HL-60/S4 (cell line): Measurements from ENCODE around the gene FARP1.

Source experiments
- in situ Hi-C: fragments of 300-500 bp; cut with MboI; formaldehyde crosslinking; loops from 2 replicates; pipeline ENCODE4 v1.14.3; 2022; ENCODE audit warnings: low sequenced_read_pairs

FARP1 gene

DNA sequence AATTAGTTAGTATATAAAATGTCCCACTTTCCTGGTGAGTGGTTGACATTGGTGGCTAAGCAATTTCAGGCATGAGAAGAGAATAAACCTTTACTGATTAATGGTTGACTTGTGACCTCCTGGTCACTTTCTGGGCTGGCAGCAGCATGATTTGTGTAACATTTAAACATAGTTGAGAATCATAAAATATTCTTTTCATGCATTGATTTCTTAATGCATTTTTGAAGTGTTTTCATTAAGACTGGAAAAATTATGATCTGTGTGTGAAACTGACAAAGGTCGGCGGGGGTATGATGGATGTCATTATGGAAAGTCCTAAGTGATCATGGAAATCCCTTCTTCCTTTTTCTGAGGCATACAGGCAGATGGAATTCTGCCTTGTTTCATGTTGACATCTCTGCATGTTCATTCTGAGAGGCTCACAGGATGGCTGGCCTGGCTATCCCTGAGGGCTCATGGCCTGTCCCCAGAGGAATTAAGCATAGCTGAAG is 132.8 kb downstream of the FARP1 start:
- in situ Hi-C loops = no loop called here

DNA sequence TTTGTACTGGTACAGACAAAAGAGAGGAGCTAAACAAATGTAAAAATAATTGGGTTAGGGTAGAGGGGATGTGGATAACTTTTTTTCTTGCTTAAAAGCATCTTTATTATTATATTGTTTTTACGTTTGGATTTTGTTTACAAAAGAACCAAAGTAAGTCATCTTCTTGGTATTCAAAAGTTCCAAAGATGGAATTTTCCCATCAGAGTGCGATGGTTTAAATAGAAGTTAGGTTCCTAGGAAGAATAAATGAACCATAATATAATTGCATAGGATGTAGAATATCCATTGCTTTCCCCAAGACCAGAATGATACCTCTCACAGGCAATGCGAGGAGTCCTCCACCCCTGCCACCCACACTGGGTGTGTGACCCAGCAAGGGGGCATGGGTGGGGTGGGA is 133.6 kb downstream of the FARP1 start:
- in situ Hi-C loops = no loop called here

DNA sequence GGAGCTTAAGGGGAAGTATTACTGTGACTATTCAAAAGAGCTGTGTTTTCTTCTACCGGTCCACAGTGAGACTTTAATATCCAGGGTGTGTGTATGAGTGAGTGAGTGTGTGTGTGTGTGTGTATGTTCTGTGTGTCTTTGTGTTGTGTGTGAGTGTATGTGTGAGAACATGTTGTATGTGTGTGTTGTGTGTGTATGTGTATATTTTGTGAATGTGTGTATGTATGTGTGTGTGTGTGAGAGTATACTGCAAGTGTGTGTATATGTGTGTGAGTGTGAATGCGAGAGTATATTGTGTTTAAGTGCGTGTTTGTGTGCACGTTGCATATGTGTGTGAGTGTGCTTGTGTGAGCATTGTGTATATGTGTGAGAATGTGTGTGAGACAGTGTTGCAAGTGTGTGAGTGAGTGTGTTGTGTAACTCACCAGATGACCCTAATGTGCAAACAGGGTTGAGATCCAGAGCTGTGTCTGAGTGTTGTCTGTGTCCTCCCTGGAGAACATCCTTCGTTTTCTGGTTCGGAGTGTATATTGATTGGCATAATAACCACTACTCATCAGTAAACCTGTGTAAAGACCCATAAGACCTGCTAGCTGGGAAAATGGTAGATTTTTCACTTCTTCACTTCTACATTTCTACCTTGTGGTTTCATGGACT is 135.3 kb downstream of the FARP1 start:
- in situ Hi-C loops = no loop called here

DNA sequence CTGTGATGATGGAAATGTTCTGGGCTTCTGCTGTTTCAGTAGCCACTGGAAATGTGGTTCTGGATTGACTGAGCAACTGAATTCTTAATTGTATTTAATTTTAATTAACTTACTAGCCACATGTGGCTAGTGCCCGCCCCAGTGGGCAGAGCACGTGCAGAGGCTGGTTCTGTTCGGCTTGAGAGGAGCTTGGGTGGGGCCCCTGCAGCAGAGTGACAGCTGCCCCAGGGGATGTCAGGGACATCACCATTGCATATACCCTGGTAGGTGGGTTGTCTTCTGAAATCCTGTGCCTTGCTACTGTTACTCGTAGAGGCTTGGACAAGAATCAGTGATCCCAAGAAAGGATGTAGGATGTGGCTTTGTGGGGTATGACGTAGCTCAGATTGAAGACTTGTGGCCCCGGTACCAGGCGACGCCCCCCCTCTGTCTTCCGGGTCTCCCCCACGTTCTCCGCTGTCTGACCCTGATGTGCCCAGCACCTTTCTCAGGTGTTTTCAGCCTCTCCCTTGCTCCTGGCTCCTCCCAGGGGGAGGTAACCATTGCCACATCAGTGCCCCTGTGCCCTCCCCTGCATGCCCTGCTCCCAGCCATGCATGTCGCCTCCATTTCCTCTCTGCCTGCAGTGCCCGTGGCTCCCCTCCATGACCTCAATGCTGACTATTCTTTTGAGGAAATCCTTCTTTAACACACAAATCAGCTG is 136.7 kb downstream of the FARP1 start:
- in situ Hi-C loops = no loop called here

DNA sequence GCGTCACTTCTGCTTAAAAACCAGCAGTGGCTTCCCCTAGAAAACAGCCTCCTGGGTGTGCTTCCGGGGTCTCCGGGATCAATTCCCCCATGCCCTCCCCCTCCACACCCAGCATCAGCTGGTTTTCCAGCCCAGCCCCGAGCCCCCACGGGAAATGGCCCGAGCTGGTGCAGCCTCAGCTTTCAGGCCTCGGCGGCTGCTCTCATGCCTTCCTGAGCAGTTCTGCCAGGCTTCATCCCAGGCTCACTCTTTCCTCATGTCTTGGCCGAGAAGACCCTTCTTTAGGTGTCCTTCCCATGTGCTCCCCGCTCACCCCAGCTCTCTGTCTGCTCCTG is 137.2 kb downstream of the FARP1 start:
- in situ Hi-C loops = no loop called here

- in situ Hi-C loops = no loop called here
Measured at GRCh38 chr13:98284679-98285078, 141.8 kb downstream of the FARP1 start.

GRCh38 chr13:98285317-98285716 is 142.4 kb downstream of the FARP1 start:
- in situ Hi-C loops = no loop called here

- in situ Hi-C loops = no loop called here
Measured at GRCh38 chr13:98285852-98286594, 143.1 kb downstream of the FARP1 start.

- in situ Hi-C loops = no loop called here
Measured at GRCh38 chr13:98286799-98287198, 143.9 kb downstream of the FARP1 start.

DNA sequence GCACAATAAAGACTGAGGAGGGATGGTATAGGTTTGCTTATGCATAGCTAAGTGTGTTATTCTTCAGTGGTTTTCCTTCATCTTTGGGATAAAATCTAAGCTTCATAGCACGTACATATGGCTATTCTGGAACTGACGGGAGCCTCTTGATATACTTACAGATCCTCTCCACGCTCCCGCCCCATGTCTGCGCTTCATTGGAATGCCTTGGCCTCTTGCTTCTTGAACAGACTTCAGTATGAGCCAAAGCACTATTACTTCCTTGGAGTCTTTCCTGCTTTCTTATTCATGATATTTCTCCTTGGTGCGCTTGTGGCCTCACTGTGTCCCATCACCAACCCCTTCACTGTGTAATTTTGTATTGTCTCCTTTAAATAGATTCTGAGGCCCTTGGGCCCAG is 145.3 kb downstream of the FARP1 start:
- in situ Hi-C loops = no loop called here

DNA sequence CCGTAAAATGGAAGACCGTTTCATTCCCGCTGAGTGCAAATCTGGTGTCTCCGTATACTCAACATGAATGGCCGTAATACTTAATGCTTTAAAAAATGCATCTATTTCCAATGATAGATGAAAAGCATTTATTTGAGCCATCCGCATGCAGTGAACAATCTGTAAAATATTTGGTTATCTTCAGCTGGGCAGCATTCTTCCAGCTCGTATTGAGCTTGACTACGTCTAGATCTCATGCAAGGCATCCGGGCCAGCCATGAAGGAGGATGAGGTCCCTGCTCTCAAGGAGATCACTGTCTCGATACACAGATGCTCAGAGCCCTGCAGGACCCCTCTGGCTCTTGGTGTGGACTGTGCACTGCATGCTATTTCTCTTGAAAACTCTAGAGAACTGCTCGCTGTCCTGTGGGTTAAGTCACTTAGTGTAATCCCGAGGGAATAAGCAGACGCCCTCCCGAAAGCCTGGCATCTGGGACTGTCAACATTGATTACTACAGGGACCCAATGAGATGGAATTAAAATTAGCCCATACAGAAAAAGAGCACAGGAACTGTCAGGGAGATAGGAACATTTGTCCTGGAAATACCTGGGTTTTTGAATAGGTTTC is 146.5 kb downstream of the FARP1 start:
- in situ Hi-C loops = no loop called here

- in situ Hi-C loops = no loop called here
Measured at GRCh38 chr13:98290261-98290660, 147.4 kb downstream of the FARP1 start.

DNA sequence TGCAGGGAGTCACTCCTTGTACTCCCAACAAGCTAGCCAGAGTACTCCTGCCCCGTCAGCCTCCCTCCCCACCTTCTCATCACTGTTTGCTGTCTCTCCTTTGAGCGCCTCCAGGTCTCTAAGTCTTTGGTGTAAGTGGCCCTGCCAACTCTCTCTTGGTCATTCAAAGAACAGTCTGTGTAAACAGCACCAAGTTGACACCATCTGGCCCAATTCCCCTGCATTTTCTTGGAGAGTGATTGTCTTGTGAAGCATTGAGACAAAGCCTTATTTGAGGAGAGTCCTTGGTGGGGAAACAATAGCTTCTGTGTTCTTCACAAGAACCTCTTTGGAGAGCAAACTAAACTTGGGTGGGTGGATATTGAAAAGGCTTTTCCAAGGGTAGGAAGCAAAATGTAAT is 148.8 kb downstream of the FARP1 start:
- in situ Hi-C loops = no loop called here

GRCh38 chr13:98293103-98293502 is 150.2 kb downstream of the FARP1 start:
- in situ Hi-C loops = no loop called here

GRCh38 chr13:98293570-98294142 is 150.8 kb downstream of the FARP1 start:
- in situ Hi-C loops = no loop called here

GRCh38 chr13:98295371-98295770 is 152.5 kb downstream of the FARP1 start:
- in situ Hi-C loops = no loop called here

- in situ Hi-C loops = no loop called here
Measured at GRCh38 chr13:98297051-98297450, 154.2 kb downstream of the FARP1 start.

DNA sequence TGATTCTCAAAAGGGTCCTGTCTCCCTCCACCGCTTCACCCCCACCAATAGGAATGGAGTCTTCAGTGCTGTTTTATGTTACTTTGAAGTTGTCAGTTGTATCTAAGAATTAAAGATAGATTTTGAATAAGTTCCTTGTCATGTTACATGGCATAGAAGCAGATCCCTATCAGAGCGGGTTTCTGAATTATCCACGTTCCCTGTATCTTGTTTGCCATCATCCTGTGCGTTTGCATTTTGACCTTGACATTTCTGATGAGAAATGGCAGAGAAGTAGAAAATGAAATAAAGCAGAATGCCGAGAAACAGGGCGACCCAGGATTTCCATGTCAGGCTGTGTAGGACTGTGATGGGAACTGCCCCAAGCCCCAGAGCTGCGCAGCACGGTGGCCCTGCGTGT is 154.9 kb downstream of the FARP1 start:
- in situ Hi-C loops = no loop called here

- in situ Hi-C loops = no loop called here
Measured at GRCh38 chr13:98298599-98298998, 155.7 kb downstream of the FARP1 start.

DNA sequence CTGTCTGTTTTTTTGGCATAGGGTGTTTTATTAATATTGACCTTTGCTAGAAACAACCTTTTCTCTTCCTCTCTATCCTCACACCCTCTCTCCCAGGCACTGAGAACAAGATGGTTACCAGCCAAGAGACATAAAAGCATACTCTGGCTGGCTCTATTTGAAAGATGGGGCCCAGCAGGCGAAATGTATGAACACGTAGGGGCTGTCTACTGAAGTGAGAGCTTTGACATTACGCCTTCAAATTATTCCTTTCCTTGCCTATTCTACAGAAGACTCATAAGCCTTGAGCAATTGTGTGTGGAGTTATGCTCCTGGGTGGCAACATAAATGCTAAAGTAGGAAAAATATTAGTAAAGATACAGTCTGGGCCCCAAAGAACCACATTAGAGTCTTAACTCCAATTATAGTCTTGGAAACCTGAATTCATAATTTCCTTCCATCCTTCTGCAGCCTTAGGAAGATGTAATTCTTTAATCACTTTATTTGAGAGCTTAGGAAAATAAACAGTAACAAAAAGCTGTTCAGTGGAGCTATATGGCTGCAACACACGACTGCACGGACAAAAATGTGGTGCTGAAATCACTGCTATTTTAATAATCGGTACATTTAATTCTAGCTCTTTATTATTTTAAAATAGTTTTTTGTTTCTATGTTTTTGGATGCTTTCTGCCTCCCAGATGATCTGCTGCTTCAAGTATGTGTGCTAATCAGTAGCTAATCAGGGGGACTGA is 156.5 kb downstream of the FARP1 start:
- in situ Hi-C loops = no loop called here

DNA sequence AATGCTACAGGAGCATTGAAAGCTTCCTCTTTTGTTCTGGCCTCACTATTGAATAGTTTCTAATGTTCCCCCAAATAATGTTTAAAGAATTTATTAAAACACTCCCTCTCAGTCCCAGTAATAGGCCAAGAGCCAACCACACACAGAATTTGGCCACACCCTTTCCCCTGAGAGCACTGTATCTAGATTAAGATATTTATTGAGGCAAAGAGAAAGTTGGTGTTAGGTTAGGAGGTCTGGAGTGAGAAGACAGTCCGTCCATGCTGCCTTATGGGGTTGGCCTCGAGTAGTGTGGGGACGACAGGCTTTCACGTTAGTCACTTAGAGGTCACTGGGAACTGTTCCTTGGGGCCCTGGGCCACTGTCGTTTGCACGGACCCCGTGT is 157.1 kb downstream of the FARP1 start:
- in situ Hi-C loops = no loop called here
